C1 segment of cervical spinal cord (tissue), 14 donors: ENCODE results near the gene OR2A5.
"Not testable (repeated sequence)": the region's sequence is repeated elsewhere in the genome, so short reads cannot be mapped to it uniquely, and the experiment has no call there.

ENCODE experiments used
- DNase-seq, 14 donors: peaks; one replicate each; lab custom pipeline; 2025; lab: John Stamatoyannopoulos, UW

The OR2A5 gene, protein sequence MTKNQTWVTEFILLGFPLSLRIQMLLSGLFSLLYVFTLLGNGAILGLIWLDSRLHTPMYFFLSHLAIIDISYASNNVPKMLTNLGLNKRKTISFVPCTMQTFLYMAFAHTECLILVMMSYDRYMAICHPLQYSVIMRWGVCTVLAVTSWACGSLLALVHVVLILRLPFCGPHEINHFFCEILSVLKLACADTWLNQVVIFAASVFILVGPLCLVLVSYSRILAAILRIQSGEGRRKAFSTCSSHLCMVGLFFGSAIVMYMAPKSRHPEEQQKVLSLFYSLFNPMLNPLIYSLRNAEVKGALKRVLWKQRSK

DNA sequence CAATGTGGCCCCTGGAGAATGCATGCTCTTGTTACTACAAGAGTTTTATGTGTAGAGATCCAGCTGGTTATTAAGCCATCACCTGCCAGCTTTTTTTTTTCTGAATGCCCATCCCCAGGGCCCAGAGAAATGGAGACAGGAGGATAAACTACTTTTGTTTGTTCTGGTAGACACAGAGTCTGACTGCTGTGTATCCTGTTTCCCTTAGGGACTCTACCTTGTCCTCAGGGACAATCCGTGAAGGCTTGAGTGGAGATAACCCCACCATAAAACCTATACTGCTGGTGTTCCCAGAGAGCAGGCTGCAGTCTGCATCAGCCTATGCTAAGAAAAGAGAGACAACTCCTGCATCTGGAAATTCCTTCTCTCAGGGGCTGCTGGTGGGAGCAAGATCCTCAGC, at the start of gene OR2A5:
Gene OR2A5, plus strand, starts transcription at position 301 of the 400 bp plus-strand sequence. CDS start 1,454 bp downstream, outside the sequence.
- DNase-seq, result no peak

DNA sequence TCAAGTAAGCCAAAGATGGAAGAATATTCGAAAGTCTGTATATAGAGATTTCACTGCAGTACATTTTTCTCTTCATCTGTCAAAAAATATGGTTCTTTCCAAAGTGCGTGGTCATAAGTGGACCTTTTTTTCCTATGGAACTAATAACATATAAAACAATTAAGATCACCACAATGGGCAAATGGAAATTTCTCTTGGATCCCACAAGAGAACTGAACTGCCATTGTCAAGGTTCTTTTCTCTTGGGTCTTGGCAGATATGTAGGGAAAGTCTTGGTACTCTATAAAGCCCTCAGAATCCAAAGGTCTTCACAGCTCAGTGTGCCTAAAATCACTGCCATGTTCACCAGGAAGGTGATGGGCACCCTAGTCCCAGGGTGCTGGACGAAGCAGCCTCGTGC, 48.7 kb upstream of the OR2A5 start, which contains the start of gene OR6B1:
Gene OR6B1, plus strand, starts transcription at position 301 of the 400 bp plus-strand sequence. CDS start 3,677 bp downstream, outside the sequence.
- no peak for DNase-seq

DNA sequence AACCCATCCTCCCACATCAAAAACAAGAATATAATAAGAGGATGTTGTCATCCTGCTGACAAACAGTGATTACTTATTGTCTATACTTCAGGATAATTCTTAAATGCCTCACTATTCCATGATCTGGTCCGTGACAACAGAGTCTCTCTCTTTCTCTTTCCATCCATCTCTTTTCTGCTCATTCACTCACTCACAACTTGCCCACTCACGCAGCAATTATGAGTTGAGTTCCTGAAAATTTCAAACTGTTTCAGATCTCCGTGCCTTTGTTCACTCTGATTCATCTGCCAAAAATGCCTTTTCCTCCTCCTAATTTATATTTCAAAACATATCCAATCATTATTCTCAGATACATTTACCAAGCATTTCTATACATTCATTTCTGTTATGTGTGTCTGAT, 47.2 kb upstream of the OR2A5 start:
- no peak for DNase-seq

DNA sequence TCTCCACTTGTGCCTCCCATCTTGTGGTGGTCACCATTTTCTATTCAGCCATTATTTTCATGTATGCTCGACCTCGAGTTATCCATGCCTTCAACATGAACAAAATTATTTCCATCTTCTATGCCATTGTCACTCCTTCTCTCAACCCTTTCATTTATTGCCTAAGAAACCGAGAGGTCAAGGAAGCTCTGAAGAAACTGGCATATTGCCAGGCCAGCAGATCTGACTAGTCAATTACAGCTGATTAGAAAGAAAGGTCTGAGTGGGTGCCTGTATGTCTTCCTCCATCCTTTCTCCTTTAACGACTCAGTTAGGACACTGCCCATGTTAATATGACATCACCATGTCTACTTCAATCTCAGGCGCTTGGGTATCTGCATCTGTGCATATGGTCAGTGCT, 44.0 kb upstream of the OR2A5 start:
- no peak for DNase-seq

DNA sequence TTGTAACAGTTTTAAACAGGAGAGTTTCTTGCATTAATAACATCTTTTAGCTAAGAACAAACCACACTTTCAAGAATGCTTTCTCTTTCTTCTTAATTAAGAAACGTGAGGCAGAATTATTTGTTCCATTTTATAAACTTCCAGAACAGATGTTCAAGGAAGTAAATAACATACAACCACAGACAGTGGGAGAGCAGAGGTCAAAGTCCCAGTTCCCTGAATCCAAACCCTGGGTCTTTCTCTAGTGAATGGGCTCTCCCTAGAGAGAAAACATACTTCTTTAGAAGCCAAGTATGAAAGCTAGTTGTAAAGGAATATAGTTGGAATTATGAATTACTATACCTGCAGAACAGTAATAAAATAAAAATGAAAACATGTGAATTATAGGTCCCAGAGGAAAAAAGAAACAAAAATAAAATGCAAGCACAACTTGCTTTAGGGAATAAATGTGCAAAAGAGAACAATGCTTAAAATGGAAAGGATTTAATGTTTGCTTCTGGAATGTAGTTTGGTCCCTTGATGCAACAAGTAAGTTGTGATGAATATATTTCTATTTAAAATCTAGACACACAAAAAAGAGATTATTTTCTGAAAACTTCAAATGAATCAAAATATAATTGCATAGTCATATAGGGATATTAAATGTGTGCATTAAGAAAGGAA, 42.6 kb upstream of the OR2A5 start:
- DNase-seq, result no peak

DNA sequence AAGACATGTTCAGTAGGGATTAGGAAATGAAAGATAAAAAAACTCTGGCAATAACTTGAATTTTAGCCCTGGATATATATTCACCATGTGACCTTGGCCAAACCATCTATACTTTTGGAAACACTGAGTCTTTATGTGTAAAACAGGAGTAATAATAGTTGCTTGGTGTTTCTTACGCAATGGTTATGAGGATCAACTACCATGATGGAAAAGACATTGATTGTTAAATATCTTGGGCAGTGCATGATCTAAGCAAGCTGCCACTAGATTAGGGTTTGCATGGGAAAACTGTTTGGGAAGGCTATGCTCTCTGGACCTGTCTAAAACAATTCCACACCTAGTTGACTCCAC, 42.1 kb upstream of the OR2A5 start:
- no peak for DNase-seq

DNA sequence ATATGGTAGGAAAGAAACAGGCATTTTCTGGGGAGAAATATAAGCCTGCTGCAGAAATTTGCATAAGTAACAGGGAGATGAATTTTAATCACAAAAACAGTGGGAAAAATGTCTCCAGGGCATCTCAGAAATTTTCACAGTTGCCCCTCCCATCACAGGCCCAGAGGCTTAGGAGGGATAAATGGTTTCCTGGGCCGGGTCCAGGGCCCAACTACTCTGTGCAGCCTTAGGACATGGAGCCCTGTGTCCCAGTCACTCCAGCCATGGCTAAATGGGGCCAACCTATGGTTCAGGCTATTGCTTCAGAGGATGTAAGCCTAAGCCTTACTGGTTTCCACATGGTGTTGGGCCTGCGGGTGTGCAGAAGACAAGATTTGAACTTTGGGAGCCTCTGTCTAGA, 39.4 kb upstream of the OR2A5 start:
- DNase-seq, result no peak

DNA sequence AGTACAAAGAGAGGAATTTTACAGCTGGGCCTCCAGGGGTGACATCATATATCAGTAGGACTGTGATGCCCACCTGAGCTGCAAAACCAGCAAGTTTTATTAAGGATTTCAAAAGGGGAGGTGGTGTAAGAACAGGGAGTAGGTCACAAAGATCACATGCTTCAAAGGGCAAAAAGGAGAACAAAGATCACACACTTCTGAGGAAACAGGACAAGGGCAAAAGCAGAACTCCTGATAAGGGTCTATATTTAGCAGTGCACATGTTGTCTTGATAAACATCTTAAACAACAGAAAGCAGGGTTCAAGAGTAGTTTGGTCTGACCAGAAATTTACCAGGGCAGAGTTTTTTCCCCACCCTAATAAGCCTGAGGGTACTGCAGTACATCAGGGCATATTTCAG, 38.7 kb upstream of the OR2A5 start:
- not testable (repeated sequence) for DNase-seq

DNA sequence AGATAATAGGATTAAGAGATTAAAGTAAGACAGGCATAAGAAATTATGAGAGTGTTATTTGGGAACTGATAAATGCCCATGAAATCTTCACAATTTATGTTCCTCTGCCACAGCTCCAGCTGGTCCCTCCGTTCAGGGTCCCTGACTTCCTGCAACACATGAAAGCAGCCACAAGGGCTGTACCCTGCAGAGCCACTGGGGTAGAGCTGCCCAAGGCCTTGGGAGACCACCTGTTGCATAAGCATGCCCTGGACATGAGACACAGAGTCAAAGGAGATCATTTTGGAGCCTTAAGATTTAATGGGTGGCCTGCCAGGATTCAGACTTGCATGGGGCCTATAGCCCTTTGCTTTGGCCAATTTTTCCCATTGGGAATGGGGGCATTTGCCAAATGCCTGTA, 37.9 kb upstream of the OR2A5 start:
- not testable (repeated sequence) for DNase-seq

DNA sequence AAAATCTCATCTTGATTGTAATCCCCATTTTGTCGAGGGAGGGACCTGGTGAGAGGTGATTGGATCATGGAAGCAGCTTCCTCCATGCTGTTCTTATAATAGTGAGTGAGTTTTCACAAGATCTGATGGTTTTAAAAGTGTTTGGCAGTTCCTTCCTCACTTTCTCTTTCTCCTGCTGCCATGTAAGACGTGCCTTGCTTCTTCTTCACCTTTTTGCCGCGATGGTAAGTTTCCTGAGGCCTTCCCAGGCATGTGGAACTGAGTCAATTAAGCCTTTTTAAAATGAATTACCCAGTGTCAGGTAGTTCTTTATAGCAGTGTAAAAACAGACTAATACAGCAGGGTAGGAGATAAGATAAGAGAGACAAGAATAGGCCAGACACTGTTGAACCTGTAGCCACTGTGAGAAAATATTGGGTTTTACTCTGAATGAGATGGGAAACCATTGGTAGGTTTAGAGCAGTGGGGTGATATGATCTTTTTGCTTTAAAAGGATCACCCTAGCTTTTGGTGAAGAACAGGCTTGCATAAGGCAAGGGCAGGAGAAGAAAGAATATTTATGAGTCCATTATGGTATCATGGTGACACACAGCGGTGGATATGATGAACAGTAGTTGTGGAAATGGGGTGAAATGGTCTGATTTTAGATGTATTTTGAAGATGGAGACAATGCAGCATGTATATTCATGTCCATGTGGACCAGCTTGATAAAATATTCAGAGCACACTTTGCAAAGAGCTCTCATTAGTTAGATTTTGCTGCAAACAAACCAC, 37.1 kb upstream of the OR2A5 start:
- DNase-seq, result no peak

DNA sequence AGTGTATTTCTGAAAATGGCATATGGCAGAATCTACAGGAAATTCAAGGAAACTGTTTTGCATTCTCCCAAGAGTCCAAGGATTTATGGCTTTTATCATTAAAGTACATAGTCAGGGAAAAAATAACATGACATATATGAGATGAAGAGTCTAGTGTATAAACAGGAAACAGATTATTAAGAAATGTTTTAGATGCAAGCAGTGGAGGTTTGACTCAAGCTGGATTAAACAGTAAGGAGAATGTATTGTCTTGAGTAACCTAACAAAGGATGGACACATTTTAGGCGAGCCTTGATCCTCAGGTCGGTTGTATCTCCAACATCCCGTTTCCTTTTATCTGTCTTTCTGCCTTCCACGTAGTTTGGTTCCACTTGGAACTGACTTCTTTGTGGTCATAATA, 30.7 kb upstream of the OR2A5 start:
- DNase-seq, result no peak

DNA sequence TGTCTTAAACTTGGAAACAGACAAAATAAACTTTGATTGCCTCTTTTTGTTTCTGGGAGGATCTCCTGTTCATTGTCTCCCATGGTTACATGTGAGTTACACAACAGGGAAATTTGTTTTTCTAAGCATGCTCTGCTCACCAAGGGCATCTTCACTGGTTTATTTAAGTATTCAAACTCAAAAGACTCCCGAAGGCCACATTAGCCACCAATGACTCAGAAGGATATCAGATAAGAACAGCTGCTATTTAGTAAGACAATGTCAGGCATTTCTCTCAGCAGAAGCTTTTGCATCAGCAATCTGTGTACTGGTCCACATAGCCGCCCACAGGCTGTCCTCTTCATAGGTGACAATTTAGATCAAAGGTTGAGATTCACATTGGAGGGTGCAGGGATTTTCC, 29.3 kb upstream of the OR2A5 start:
- no peak for DNase-seq

DNA sequence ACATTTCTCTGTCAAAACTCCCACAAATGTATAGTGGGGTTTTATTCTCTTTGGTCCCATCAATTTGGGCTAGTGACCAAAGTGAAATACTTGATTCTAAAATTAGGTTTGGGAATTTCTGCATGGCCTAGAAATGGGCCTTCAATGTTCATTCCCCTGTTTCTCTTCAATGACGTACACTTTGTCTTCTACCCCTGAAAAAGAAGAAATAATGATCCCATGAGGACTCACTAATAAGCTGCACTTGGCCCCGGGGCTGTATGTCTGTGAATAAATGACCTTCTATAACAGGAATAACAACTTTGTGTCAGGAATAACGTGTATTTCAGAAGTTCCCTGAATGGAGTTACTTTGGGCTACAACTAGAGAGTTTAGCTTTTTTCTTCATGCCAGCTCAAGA, 28.4 kb upstream of the OR2A5 start:
- DNase-seq, result no peak

DNA sequence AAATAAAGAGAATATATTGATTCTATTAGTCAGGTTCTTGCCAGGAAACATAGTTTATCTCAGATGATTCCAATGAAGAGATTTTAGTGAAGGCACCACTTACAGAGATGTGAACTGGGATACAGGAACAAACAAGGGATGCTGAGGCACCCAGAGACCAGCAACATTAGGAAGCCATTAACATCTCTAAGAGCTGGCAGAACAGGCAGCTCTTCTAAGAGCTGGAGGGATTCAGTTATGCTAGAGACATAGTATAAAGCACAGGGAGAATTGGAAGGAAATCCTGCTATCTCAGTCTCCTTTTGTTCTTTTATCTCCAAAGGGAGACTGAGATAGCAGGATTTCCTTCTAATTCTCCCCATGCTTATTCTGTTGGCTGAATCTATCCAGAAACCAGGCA, 26.6 kb upstream of the OR2A5 start:
- no peak for DNase-seq

DNA sequence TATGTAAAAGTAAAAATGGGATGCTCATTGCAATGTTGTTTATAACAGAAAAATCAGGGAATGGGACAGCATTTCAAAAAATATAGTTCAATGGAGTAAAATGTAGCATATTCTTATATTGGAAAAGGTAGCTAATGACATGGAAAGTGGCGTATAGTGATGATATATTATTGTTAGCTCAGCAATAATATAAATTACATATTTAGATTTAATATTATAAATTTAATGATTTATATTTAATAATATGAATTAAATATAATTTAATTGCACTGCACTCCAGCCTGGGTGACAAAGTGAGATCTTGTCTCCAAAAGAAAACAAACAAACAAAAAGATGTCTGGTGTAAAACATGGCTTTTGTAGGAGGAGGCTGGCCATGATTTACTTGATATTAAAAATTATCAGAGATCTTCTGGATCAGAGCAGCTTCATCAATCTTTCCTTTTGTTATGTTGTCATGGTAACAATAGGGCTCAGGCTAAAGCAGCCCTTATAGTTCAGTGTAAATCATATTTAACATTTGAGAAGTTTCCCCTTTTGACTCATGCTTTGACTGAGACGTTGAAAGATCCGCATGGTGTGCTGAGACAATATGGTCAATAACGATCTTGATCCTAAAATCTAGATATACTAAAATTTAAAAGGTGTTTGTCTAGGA, 25.4 kb upstream of the OR2A5 start:
- no peak for DNase-seq

DNA sequence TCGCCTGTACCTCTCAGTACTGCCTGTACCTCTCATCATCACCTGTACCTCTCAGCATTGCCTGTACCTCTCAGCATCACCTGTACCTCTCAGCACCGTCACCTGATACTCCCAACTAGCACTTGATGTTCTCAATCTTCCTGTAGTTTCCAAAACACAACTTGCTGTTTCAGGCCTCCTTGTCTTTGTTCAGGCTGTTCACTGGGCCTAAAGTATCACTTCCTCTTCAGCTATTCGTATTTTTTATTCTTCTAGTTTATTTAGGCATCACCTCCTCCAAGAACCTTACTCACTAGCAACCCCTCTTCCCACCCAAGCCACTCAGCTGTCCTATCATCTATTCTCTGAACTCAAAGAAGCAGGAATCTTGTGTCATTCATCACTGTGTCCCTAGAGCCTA, 24.5 kb upstream of the OR2A5 start:
- DNase-seq, result no peak

DNA sequence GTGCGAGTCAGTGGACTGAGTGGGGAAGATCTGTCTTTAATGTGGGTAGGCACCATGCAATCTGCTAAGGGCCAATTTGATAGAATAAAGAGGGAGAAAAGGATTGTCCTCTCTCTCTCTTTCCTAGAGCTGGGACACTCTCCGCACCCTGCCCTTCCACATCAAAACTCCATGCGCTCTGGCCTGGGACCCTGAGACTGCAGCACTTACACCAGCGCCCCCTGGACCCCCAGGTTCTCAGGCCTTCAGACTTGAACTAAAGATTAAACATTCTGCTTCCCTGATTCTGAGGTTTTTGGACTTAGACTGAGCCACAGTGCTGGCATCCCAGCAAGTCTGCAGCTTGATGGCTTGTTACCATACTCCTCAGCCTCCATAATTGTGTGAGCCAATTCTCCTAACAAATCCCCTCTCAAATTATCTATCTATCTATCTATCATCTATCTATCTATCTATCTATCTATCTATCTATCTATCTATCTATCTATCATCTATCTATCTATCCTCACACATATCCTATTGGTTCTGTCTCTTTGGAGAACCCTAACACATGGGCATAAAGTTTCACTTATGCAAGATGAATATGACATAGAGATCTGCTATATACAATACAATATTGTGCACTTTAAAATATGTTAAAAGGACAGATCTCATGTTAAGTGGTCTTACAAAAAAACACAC, 22.4 kb upstream of the OR2A5 start:
- DNase-seq, result no peak

DNA sequence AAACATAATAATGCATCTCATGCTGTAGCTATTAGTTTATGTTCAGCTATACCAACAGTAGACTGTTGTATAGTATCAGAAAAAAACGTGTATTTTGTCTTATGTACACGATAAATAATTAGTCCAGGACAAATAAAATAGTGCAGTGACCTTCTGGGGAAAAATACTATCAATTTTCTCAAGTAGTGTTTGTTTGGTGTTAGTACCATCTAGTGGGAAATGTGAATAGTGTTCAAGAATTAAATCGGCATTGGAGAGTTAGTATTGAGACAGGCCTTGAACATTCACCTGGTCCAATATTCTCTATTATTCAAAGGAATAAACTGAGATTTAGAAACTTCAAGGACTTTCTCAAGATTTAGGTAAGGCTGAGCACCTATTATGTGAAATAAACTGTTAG, 21.7 kb upstream of the OR2A5 start:
- no peak for DNase-seq

DNA sequence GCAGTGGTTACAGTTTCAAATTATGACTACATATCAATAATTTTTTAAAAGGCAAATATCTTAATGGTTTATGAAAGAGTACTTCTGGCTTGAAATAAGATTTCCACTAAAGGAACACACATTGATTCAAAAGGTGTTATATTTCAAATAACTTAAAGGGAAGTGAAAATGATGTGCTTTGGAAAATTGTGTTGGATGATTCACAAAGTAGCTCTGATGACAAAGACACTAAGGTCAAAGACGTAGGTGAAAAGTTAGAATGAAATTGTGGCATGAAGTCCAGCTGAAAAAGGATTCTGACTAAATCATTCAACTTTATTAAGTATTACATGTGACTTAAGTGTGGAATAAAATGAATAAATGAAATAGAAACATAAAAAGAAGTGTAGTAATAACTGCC, 20.8 kb upstream of the OR2A5 start:
- DNase-seq, result no peak

DNA sequence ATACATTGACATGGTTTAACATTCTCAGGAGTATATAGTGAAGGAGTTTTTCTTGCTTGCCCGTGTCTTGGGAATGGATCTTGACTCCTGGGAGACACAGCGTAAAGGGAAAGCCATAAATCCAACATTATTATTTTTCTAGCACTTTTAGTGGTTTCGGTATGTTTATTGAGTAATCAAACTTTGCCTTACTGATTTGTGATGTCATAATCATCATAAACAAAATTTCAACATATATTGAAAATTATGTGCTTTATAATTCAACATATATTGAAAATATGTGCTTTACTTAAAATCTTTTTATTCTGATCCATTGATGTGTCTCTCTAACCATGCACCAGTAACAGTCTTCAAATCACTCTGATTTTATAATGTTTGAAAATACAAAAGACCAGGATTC, 20.2 kb upstream of the OR2A5 start:
- no peak for DNase-seq

DNA sequence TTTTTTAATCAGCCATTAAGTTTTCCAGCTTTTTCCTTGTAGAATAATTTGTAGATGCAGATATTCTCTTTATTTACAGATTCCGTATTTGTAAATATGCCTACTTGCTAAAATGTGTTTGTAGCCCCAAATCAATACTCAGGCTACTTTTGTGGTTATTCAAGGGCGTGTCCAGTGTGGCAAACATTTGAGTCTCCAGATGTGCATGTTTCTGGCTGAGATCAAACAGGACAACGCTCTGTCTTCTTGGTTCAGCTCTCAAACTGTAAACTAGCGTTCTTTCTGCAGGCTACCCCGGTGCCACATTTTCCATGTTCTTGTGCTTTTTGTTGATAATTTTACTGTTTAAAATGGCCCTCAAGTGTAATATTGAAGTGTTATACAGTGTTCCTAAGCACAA, 16.2 kb upstream of the OR2A5 start:
- no peak for DNase-seq
